AG04449 (cell line): Measurements from ENCODE around the gene SHISA4.
A peak's percentile ranks its signal among the peaks of the same experiment; 100 is the strongest.

Experiments used
- CTCF ChIA-PET: fragments of 350-600 bp; formaldehyde crosslinking; extraction: SDS; loops from one replicate; lab custom pipeline; 2021; ENCODE audit warnings: antibody characterized with exemption; lab: Yijun Ruan, JAX
- POLR2A ChIA-PET: fragments of 400-600, 350-600 bp; formaldehyde crosslinking; extraction: SDS; loops from one replicate; lab custom pipeline; 2020; ENCODE audit warnings: antibody characterized with exemption, inconsistent platforms; lab: Yijun Ruan, JAX
- DNase-seq: peaks from one replicate; pipeline ENCODE4 v3.0.0-alpha.2; 2010; ENCODE audit warnings: low read depth, low spot score
- H3K4me3 ChIP-seq: 2 replicates; pipeline ENCODE4 v1.5.1; 2011; ENCODE audit warnings: low read depth, mild to moderate bottlenecking, control low read depth, low read length
- TF ChIP-seq, protein P1 (sequence below): IDR thresholded peaks from one replicate; pipeline ENCODE4 v1.5.1; 2011; ENCODE audit warnings: mild to moderate bottlenecking, moderate library complexity, low read length, control low read depth, inconsistent platforms; ENCODE audit not compliant: insufficient read depth; ENCODE audit errors: missing control alignments

The SHISA4 gene

DNA sequence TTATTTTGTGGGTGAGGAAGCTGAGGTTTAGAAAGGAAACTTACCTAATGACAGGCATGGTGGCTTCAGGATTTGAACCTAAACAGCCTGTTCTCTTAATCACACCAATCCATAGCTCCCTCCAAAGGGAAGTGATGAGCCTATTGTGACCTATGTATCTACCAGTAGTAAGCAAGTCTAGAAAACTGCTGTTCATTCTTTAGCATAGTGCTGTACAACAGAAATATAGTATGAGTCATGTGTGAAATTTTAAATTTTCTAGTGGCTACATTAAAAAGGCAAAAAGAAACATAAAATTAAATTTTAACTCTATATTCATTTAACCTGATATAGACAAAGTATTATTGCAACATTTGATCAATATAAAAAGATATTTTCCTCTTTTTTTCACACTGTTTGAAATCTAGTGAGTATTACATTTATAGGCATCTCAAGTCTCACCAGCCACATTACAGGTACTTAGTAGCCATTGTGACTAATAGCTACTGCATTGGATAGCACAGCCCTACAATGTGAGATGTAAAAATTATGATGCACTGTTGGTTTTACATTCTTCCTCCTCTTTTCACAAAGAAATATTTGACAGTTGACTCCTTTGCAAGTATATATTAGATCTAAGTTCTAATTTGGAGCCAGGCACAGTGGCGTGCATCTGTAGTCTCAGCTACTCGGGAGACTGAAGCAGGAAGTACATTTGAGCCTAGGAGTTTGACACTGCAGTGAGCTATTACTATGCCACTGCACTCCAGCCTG lies 43.2 kb upstream of the SHISA4 start:
- POLR2A ChIA-PET, result no interaction called here
- CTCF ChIA-PET, result interaction anchor here (0.7 to 2.6 kb wide), 6 partner anchors 9 to 333 kb away, joined by 3 to 16 read pairs (median 6); partner anchors contain the start of gene IPO9

DNA sequence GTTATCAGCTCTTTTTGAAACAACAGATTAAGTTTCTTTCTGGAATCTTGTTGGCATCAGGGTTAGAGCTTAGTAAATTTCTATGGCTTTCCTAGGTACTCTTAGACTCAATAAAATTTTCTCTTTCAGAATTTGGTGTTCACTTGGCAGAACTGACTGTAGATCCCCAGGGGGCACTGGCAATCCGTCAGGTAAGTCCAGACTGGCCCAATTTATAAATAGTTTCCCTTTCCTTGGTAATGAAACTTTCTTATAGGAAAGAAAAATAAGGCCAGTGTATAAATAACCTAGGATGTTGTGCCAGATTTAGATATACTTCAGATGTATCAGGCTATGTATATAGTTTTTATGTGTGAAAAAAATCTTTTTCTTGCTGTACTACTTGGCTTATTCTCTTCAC lies 41.5 kb upstream of the SHISA4 start:
- POLR2A ChIA-PET, result no interaction called here
- DNase-seq, result no peak
- CTCF ChIA-PET, result interaction anchor here (0.7 to 1.9 kb wide), 4 partner anchors 18 to 34 kb away, joined by 3 to 6 read pairs (median 5); partner anchors contain the start of gene IPO9
- H3K4me3 ChIP-seq, result no peak overlapping the region
- TF ChIP-seq, protein P1, sequence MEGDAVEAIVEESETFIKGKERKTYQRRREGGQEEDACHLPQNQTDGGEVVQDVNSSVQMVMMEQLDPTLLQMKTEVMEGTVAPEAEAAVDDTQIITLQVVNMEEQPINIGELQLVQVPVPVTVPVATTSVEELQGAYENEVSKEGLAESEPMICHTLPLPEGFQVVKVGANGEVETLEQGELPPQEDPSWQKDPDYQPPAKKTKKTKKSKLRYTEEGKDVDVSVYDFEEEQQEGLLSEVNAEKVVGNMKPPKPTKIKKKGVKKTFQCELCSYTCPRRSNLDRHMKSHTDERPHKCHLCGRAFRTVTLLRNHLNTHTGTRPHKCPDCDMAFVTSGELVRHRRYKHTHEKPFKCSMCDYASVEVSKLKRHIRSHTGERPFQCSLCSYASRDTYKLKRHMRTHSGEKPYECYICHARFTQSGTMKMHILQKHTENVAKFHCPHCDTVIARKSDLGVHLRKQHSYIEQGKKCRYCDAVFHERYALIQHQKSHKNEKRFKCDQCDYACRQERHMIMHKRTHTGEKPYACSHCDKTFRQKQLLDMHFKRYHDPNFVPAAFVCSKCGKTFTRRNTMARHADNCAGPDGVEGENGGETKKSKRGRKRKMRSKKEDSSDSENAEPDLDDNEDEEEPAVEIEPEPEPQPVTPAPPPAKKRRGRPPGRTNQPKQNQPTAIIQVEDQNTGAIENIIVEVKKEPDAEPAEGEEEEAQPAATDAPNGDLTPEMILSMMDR, result no peak

More for the DNA sequence above, 43.2 kb upstream of the SHISA4 start:
- TF ChIP-seq, protein P1, result no peak
- no peak for DNase-seq
- H3K4me3 ChIP-seq, result no peak overlapping the region

DNA sequence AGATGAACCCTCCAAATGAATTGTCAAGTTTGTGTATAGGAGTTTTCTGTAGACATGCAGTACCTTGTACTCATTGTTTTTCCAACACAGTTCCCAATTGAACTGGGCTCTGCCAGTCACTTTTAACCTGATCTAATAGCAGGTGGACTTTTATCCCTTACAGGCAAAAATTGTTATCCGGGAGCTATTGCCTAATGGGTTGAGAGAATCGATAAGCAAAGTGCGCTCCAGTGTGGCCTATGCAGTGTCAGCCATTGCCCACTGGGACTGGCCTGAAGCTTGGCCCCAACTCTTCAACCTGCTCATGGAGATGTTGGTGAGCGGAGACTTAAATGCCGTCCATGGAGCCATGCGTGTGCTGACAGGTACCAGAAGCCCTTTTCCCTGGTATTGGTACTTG lies 40.5 kb upstream of the SHISA4 start:
- DNase-seq, result no peak
- no peak overlapping the region for H3K4me3 ChIP-seq
- TF ChIP-seq, protein P1, result no peak
- CTCF ChIA-PET, result interaction anchor here (0.6 to 3.5 kb wide), 9 partner anchors 10 to 317 kb away, joined by 3 to 24 read pairs (median 5); partner anchors contain the start of gene IPO9
- POLR2A ChIA-PET, result no interaction called here

DNA sequence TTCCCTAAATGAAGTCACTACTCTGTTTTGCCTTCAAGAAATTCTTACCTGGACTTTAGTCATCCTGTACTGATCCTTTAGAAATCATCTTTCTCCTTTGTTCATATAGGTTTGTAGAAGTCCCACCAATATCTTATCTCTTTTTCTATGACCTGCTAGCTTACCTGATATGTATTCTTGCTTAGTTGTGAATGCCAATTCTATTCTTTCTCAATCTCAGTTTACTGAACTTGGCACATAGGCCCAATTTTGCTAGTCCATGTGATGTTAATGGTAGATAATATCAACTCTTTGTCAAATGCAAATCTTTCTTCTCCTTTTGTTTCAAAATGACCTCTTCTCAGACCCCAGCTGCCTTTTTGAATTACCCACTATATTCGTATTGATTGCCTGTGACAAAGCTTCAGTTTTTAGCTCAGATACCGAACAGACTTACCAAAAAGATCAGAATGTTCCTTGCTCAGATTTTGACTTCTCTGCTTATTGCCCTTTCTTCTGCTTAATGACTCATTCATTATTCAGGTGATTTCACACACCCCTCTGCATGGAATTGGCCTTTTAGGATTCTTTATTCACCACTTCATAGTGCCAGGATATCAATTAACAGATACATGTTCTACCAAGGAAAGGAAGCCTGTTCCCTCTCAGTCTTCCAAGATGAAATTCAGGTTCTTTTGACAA lies 39.2 kb upstream of the SHISA4 start:
- no peak overlapping the region for H3K4me3 ChIP-seq
- POLR2A ChIA-PET, result interaction anchor here (0.6 kb wide), 1 partner anchor 134 kb away, joined by 3 read pairs; no protein-coding TSS in a partner anchor
- CTCF ChIA-PET, result interaction anchor here (1.2 to 3.5 kb wide), 10 partner anchors 8 to 403 kb away, joined by 3 to 24 read pairs (median 4); partner anchors contain the start of gene IPO9

DNA sequence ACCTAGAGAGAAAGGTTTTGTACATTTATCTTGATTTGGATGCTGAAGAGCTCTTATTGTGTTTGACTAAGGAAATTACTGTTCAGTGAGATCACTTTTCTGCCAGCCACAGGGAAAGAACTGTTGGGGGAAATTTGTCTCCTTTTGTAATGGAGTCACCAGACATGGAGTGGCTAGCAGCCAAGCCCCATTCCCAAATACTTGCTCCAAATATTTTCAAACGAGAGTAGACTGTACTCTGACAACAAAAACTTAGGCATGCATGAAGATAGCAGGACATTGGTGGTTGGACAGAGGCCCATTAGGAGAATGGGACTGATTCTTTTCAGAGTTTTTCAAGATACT lies 38.7 kb upstream of the SHISA4 start:
- POLR2A ChIA-PET, result interaction anchor here (0.6 kb wide), 2 partner anchors 12 to 134 kb away, joined by 3 read pairs; no protein-coding TSS in a partner anchor
- peak; percentile 80 for DNase-seq
- H3K4me3 ChIP-seq, result no peak overlapping the region
- TF ChIP-seq, protein P1, result no peak
- CTCF ChIA-PET, result interaction anchor here (1.3 to 3.5 kb wide), 9 partner anchors 10 to 403 kb away, joined by 3 to 24 read pairs (median 6); partner anchors contain the start of gene IPO9

More for the DNA sequence above, 39.2 kb upstream of the SHISA4 start:
- no peak for DNase-seq
- TF ChIP-seq, protein P1, result no peak
